Osteoblast (primary cell): Measurements from ENCODE around the gene SRP9. TPM values are rescaled to one million over a fixed set of nuclear protein-coding genes. Genes with fewer than 3 reads are reported as not detected.
"Not testable (repeated sequence)": the region's sequence is repeated elsewhere in the genome, so short reads cannot be mapped to it uniquely, and the experiment has no call there.

Experiments
- DNase-seq: peaks from one replicate; pipeline ENCODE4 v3.0.0; 2011; ENCODE audit warnings: low spot score, mixed read lengths; ENCODE audit not compliant: insufficient read length; ENCODE audit errors: missing footprints
- H2AFZ ChIP-seq: 2 replicates; pipeline ENCODE4 v1.6.0; 2011; ENCODE audit warnings: mild to moderate bottlenecking, low read length
- H3K27ac ChIP-seq: 2 replicates; pipeline ENCODE4 v1.5.1; 2011; ENCODE audit warnings: mild to moderate bottlenecking, low read depth, low read length, moderate library complexity
- H3K27me3 ChIP-seq: 2 replicates; pipeline ENCODE4 v1.6.0; 2012; ENCODE audit warnings: mild to moderate bottlenecking, control low read depth, inconsistent platforms, low read length, moderate library complexity; ENCODE audit not compliant: insufficient read depth
- H3K36me3 ChIP-seq: 2 replicates; pipeline ENCODE4 v1.5.1; 2011; ENCODE audit warnings: mild to moderate bottlenecking, low read length, control low read depth, moderate library complexity; ENCODE audit not compliant: insufficient read depth
- H3K4me1 ChIP-seq: 2 replicates; pipeline ENCODE4 v1.5.1; 2011; ENCODE audit warnings: mild to moderate bottlenecking, low read length, control low read depth, moderate library complexity; ENCODE audit not compliant: insufficient read depth
- H3K4me2 ChIP-seq: 2 replicates; pipeline ENCODE4 v1.6.0; 2011; ENCODE audit warnings: mild to moderate bottlenecking, low read length; ENCODE audit not compliant: insufficient read depth
- H3K4me3 ChIP-seq: fragments of 200-600 bp; sonication (generic); 3 replicates; pipeline ENCODE4 v1.5.1; 2012; ENCODE audit warnings: mild to moderate bottlenecking, low read length, inconsistent platforms; ENCODE audit not compliant: insufficient read depth
- H3K79me2 ChIP-seq: 2 replicates; pipeline ENCODE4 v1.6.0; 2012; ENCODE audit warnings: mild to moderate bottlenecking, low read length, control low read depth, inconsistent platforms; ENCODE audit not compliant: insufficient read depth
- H3K9me3 ChIP-seq: 2 replicates; pipeline ENCODE4 v1.5.1; 2011; ENCODE audit warnings: low read depth, low read length, control low read depth
- H4K20me1 ChIP-seq: 2 replicates; pipeline ENCODE4 v1.6.0; 2012; ENCODE audit warnings: mild to moderate bottlenecking, low read length, control low read depth; ENCODE audit not compliant: insufficient read depth
- CTCF ChIP-seq: IDR thresholded peaks from 2 replicates; pipeline ENCODE4 v1.5.1; 2011; ENCODE audit warnings: mild to moderate bottlenecking, low read depth, low read length, moderate library complexity; ENCODE audit errors: extremely low read depth
- total RNA-seq: library from RNA; depleted of rRNA; stranded (reverse); fragments of >200 nt; gene quantifications from 2 replicates; pipeline ENCODE4 v1.2.3, GENCODE V29; 2012

Gene SRP9
- total RNA-seq, 1 donor, result 178 TPM

GRCh38 chr1:225794954-225795353 is 17.3 kb downstream of the SRP9 start:
- peaks cover 20% of the 10 kb centered on the region for H3K36me3 ChIP-seq
- peaks cover 2% of the 10 kb centered on the region for H4K20me1 ChIP-seq
- no peaks in the 10 kb centered on the region for H3K27me3 ChIP-seq
- H3K4me3 ChIP-seq, result no peak overlapping the region
- no peak overlapping the region for H2AFZ ChIP-seq
- no peak overlapping the region for H3K27ac ChIP-seq
- H3K4me2 ChIP-seq, result no peak overlapping the region
- no peaks in the 10 kb centered on the region for H3K4me1 ChIP-seq
- no peak for TF ChIP-seq CTCF
- H3K79me2 ChIP-seq, result peaks cover 4% of the 10 kb centered on the region
- no peaks in the 10 kb centered on the region for H3K9me3 ChIP-seq
- no peak for DNase-seq

GRCh38 chr1:225796097-225796496 is 18.5 kb downstream of the SRP9 start:
- H2AFZ ChIP-seq, H3K36me3 ChIP-seq, H3K4me1 ChIP-seq, H3K79me2 ChIP-seq, H3K27me3 ChIP-seq, H4K20me1 ChIP-seq, DNase-seq, H3K27ac ChIP-seq, H3K4me3 ChIP-seq, H3K4me2 ChIP-seq, H3K9me3 ChIP-seq: not testable (repeated sequence)

- not testable (repeated sequence) for H3K4me2 ChIP-seq, H3K79me2 ChIP-seq, H3K36me3 ChIP-seq, H3K27ac ChIP-seq, H3K4me1 ChIP-seq, H3K27me3 ChIP-seq, DNase-seq, H3K4me3 ChIP-seq, H2AFZ ChIP-seq, H3K9me3 ChIP-seq, H4K20me1 ChIP-seq
These were observed 23.5 kb downstream of the SRP9 start for GRCh38 chr1:225801146-225801545.

- Histone ChIP-seq H3K27ac (no peak overlapping the region), H3K4me3 (no peak overlapping the region), H4K20me1 (no peaks in the 10 kb centered on the region), H3K9me3 (no peaks in the 10 kb centered on the region), H3K79me2 (no peaks in the 10 kb centered on the region), H3K4me2 (no peak overlapping the region), H3K27me3 (no peaks in the 10 kb centered on the region), H3K4me1 (peaks cover 9% of the 10 kb centered on the region), H2AFZ (no peak overlapping the region), H3K36me3 (no peaks in the 10 kb centered on the region)
- TF ChIP-seq CTCF, result no peak
- DNase-seq, result no peak
These were observed 28.6 kb downstream of the SRP9 start for GRCh38 chr1:225806249-225806648.

GRCh38 chr1:225806736-225807135 is 29.1 kb downstream of the SRP9 start:
- not testable (repeated sequence) for H4K20me1 ChIP-seq, DNase-seq, H3K27ac ChIP-seq, H2AFZ ChIP-seq, H3K36me3 ChIP-seq, H3K27me3 ChIP-seq, H3K4me2 ChIP-seq, H3K9me3 ChIP-seq, H3K4me3 ChIP-seq, H3K79me2 ChIP-seq
- peaks cover 14% of the 10 kb centered on the region for H3K4me1 ChIP-seq
